Fibroblast of lung (primary cell): ENCODE data around the gene PPIH.

Experiments used
- CTCF ChIP-seq, 2 donors: IDR thresholded peaks in 1 of 2; conservative IDR thresholded peaks in 1 of 2; 1 replicate in 1 of 2; 2 replicates in 1 of 2; pipeline ENCODE4 v1.5.1; 2011 to 2012; ENCODE audit warnings: low read length in 2 of 2, control low read depth in 1 of 2, inconsistent platforms in 1 of 2, low read depth in 1 of 2, mild to moderate bottlenecking in 1 of 2
- EZH2 ChIP-seq: IDR thresholded peaks from 2 replicates; pipeline ENCODE4 v1.5.1; 2012; ENCODE audit warnings: low read length, control low read depth, mild to moderate bottlenecking; ENCODE audit errors: missing control alignments

- TF ChIP-seq CTCF (conservative IDR thresholded peaks at IDR 0.05 in 1 of 2, IDR thresholded peaks at IDR 0.05 in 1 of 2; ENCODE audit: low read depth in 1 of 2, low read length in 2 of 2) = no peak
- TF ChIP-seq EZH2 = no peak
Observed at GRCh38 chr1:42679364-42679983, 21.3 kb downstream of the PPIH start.
